WTC11 (cell line): ENCODE results near the gene BBS9. TPM values are rescaled to one million over a fixed set of nuclear protein-coding genes. Genes with fewer than 3 reads are reported as not detected.

Source experiments
- ATAC-seq: fragments of 200-7000 bp; cut with Tn5 transposase; 2 replicates; pipeline ENCODE4 v1.10.0; 2021; ENCODE audit warnings: mild to moderate bottlenecking, moderate library complexity
- CTCF ChIA-PET: fragments of 300-600 bp; sonication (Branson Sonifier 250); formaldehyde crosslinking; loops from one replicate; lab custom pipeline; 2021; ENCODE audit warnings: antibody characterized with exemption; lab: Charles Lee
- POLR2A ChIA-PET: fragments of 350-600 bp; sonication (Branson Sonifier 250); formaldehyde crosslinking; loops from one replicate; lab custom pipeline; 2021; ENCODE audit warnings: antibody characterized with exemption; lab: Charles Lee
- DNase-seq: peaks from one replicate; pipeline ENCODE4 v3.0.0; 2021; ENCODE audit warnings: low spot score
- H3K27ac Mint-ChIP-seq: 2 replicates; pipeline ENCODE4 v1.8.0; 2021; ENCODE audit warnings: mixed read lengths
- H3K27me3 Mint-ChIP-seq: 2 replicates; pipeline ENCODE4 v1.8.0; 2021; ENCODE audit warnings: low read depth, mild to moderate bottlenecking, moderate library complexity, mixed read lengths
- H3K36me3 Mint-ChIP-seq: 2 replicates; pipeline ENCODE4 v1.8.0; 2021; ENCODE audit warnings: mixed read lengths
- H3K4me1 Mint-ChIP-seq: 2 replicates; pipeline ENCODE4 v1.8.0; 2022; ENCODE audit warnings: mixed read lengths
- H3K4me3 Mint-ChIP-seq: 2 replicates; pipeline ENCODE4 v1.8.0; 2021; ENCODE audit warnings: mild to moderate bottlenecking, moderate library complexity, mixed read lengths
- H3K9me3 Mint-ChIP-seq: 2 replicates; pipeline ENCODE4 v1.8.0; 2021; ENCODE audit warnings: mixed read lengths
- CBFB ChIP-seq: sonication (generic); formaldehyde crosslinking; IDR thresholded peaks from 2 replicates; pipeline ENCODE4 v1.8.1; 2022; ENCODE audit warnings: mild to moderate bottlenecking, low read depth, missing genetic modification reagents
- CDX4 ChIP-seq: fragments of 250-450 bp; sonication (Bioruptor Pico); IDR thresholded peaks from 2 replicates; pipeline ENCODE4 v1.9.0; 2021; ENCODE audit warnings: moderate library complexity, mild to moderate bottlenecking, inconsistent platforms, borderline replicate concordance
- E2F4 ChIP-seq: sonication (generic); formaldehyde crosslinking; IDR thresholded peaks from 2 replicates; pipeline ENCODE4 v1.8.1; 2022; ENCODE audit warnings: low read depth, mild to moderate bottlenecking, moderate library complexity, missing genetic modification reagents, borderline replicate concordance
- FOXJ3 ChIP-seq: sonication (generic); formaldehyde crosslinking; IDR thresholded peaks from 2 replicates; pipeline ENCODE4 v1.9.0; 2021; ENCODE audit warnings: missing genetic modification reagents, mild to moderate bottlenecking, borderline replicate concordance
- FOXP1 ChIP-seq: sonication (generic); formaldehyde crosslinking; IDR thresholded peaks from 2 replicates; pipeline ENCODE4 v1.8.0; 2022; ENCODE audit warnings: missing genetic modification reagents, mild to moderate bottlenecking, moderate library complexity, borderline replicate concordance
- GTF2I ChIP-seq: fragments of 250-450 bp; sonication (Bioruptor Pico); conservative IDR thresholded peaks from 2 replicates; pipeline ENCODE4 v1.4.0; 2021; ENCODE audit warnings: mild to moderate bottlenecking
- KAT7 ChIP-seq: sonication (generic); formaldehyde crosslinking; IDR thresholded peaks from 2 replicates; pipeline ENCODE4 v1.8.1; 2023; ENCODE audit warnings: missing genetic modification reagents, mild to moderate bottlenecking, borderline replicate concordance
- MXD4 ChIP-seq: fragments of 250-450 bp; sonication (Bioruptor Pico); IDR thresholded peaks from 2 replicates; pipeline ENCODE4 v1.8.0; 2021; ENCODE audit warnings: mild to moderate bottlenecking, moderate library complexity, borderline replicate concordance
- MYBL2 ChIP-seq: sonication (generic); formaldehyde crosslinking; IDR thresholded peaks from 2 replicates; pipeline ENCODE4 v1.8.1; 2023; ENCODE audit warnings: mild to moderate bottlenecking, moderate library complexity, missing genetic modification reagents
- NFE2L1 ChIP-seq: sonication (generic); formaldehyde crosslinking; IDR thresholded peaks from 2 replicates; pipeline ENCODE4 v1.8.1; 2023; ENCODE audit warnings: missing genetic modification reagents
- NFYB ChIP-seq: sonication (generic); formaldehyde crosslinking; conservative IDR thresholded peaks from 2 replicates; pipeline ENCODE4 v1.8.0; 2022; ENCODE audit warnings: low read depth, missing genetic modification reagents
- PREB ChIP-seq: sonication (generic); formaldehyde crosslinking; IDR thresholded peaks from 2 replicates; pipeline ENCODE4 v1.8.1; 2022; ENCODE audit warnings: mild to moderate bottlenecking, missing genetic modification reagents, moderate library complexity, borderline replicate concordance
- SMAD4 ChIP-seq: sonication (generic); formaldehyde crosslinking; IDR thresholded peaks from 2 replicates; pipeline ENCODE4 v1.8.0; 2022; ENCODE audit warnings: mild to moderate bottlenecking, missing genetic modification reagents
- SOX15 ChIP-seq: fragments of 250-450 bp; sonication (Bioruptor Pico); IDR thresholded peaks from 2 replicates; pipeline ENCODE4 v1.9.0; 2021; ENCODE audit warnings: mild to moderate bottlenecking
- ZBTB43 ChIP-seq: sonication (generic); formaldehyde crosslinking; IDR thresholded peaks from 2 replicates; pipeline ENCODE4 v1.8.1; 2023; ENCODE audit warnings: mild to moderate bottlenecking, missing genetic modification reagents
- ZNF138 ChIP-seq: sonication (generic); formaldehyde crosslinking; conservative IDR thresholded peaks from 2 replicates; pipeline ENCODE4 v1.8.1; 2022; ENCODE audit warnings: mild to moderate bottlenecking, moderate library complexity, missing genetic modification reagents
- ZNF281 ChIP-seq: sonication (generic); formaldehyde crosslinking; IDR thresholded peaks from 2 replicates; pipeline ENCODE4 v1.8.0; 2023; ENCODE audit warnings: mild to moderate bottlenecking, missing genetic modification reagents
- ZNF425 ChIP-seq: fragments of 250-450 bp; sonication (Bioruptor Pico); conservative IDR thresholded peaks from 2 replicates; pipeline ENCODE4 v1.9.0; 2021; ENCODE audit warnings: mild to moderate bottlenecking
- total RNA-seq: library from RNA; stranded (reverse); gene quantifications from 3 replicates; pipeline ENCODE4 v1.2.3, GENCODE V29; 2021

The BBS9 gene
- total RNA-seq, 1 experiment from 2014 or later, result 56.6 TPM

GRCh38 chr7:33186192-33186591 is 56.8 kb downstream of the BBS9 start:
- Mint-ChIP-seq H3K4me1 (peaks cover 16% of the 10 kb centered on the region), H3K27me3 (no peaks in the 10 kb centered on the region), H3K4me3 (no peak overlapping the region), H3K36me3 (no peaks in the 10 kb centered on the region), H3K27ac (no peak overlapping the region), H3K9me3 (0 out of 2 replicates have a peak, but pooled peaks cover 5% of the 10 kb centered on the region)
- peak; percentile 85 for ATAC-seq
- no peak for DNase-seq
- TF ChIP-seq KAT7 (CRISPR knock-in tag) (no peak), CDX4 (CRISPR knock-in tag) (no peak), E2F4 (CRISPR knock-in tag) (no peak), NFE2L1 (CRISPR knock-in tag) (no peak), ZNF281 (CRISPR knock-in tag) (no peak), ZNF425 (CRISPR knock-in tag) (no peak), GTF2I (CRISPR knock-in tag) (no peak), ZBTB43 (CRISPR knock-in tag) (no peak), SMAD4 (CRISPR knock-in tag) (no peak), SOX15 (CRISPR knock-in tag) (no peak), MYBL2 (no peak), NFYB (no peak), PREB (CRISPR knock-in tag) (no peak)
- POLR2A ChIA-PET, result no interaction called here
- CTCF ChIA-PET, result interaction anchor here (0.6 to 1.9 kb wide), 5 partner anchors 8 to 902 kb away, joined by 3 to 12 read pairs (median 4); no protein-coding TSS in a partner anchor

- peaks cover 18% of the 10 kb centered on the region for H3K4me1 Mint-ChIP-seq
- DNase-seq (no peak), ATAC-seq (no peak)
- H3K4me3 Mint-ChIP-seq, result no peak overlapping the region
- CTCF ChIA-PET, result interaction anchor here (1.2 kb wide), 1 partner anchor 144 kb away, joined by 3 read pairs; no protein-coding TSS in a partner anchor
- H3K9me3 Mint-ChIP-seq, result peaks cover 9% of the 10 kb centered on the region; the same call in 1 of the 2 replicates
- H3K27ac Mint-ChIP-seq, result no peak overlapping the region
- peaks cover 2% of the 10 kb centered on the region; the same call in 1 of the 2 replicates for H3K36me3 Mint-ChIP-seq
- no peaks in the 10 kb centered on the region; the same call in 1 of the 2 replicates for H3K27me3 Mint-ChIP-seq
- POLR2A ChIA-PET, result no interaction called here
- TF ChIP-seq FOXJ3 (CRISPR knock-in tag) (no peak), CBFB (no peak), FOXP1 (no peak), CDX4 (CRISPR knock-in tag) (no peak), MXD4 (no peak), PREB (CRISPR knock-in tag) (no peak), ZNF138 (CRISPR knock-in tag) (no peak)
These were observed 61.4 kb downstream of the BBS9 start for GRCh38 chr7:33190688-33191304.
